SK-N-SH treated with all-trans-retinoic acid at 6 μM for 48 hours (cell line): ENCODE data around the gene PNPLA6.

ENCODE experiments used
- ATAC-seq: fragments of 200-7000 bp; cut with Tn5 transposase; 3 replicates; pipeline ENCODE4 v1.9.1; 2020; ENCODE audit warnings: mild to moderate bottlenecking, moderate library complexity
- ARNTL ChIP-seq: fragments of 450-650 bp; formaldehyde crosslinking; IDR thresholded peaks from 2 replicates; pipeline ENCODE4 v1.5.0; 2020; ENCODE audit warnings: low read depth, mild to moderate bottlenecking, moderate library complexity, borderline replicate concordance
- BACH2 ChIP-seq: fragments of 250-450 bp; sonication (Bioruptor Pico); IDR thresholded peaks from 2 replicates; pipeline ENCODE4 v1.9.0; 2021; ENCODE audit warnings: mild to moderate bottlenecking, borderline replicate concordance
- CREB5 ChIP-seq: fragments of 250-450 bp; sonication (Bioruptor Pico); IDR thresholded peaks from 2 replicates; pipeline ENCODE4 v1.5.1; 2020; ENCODE audit warnings: low read depth, mild to moderate bottlenecking, moderate library complexity
- CSDC2 ChIP-seq: fragments of 250-450 bp; sonication (Bioruptor Pico); IDR thresholded peaks from 2 replicates; pipeline ENCODE4 v1.5.0; 2020; ENCODE audit warnings: mild to moderate bottlenecking, moderate library complexity
- CSRNP3 ChIP-seq: fragments of 250-450 bp; sonication (Bioruptor Pico); IDR thresholded peaks from 2 replicates; pipeline ENCODE4 v1.5.1; 2021; ENCODE audit warnings: mild to moderate bottlenecking, moderate library complexity
- ESRRG ChIP-seq: fragments of 250-450 bp; sonication (Bioruptor Pico); IDR thresholded peaks from 2 replicates; pipeline ENCODE4 v1.6.1; 2021; ENCODE audit warnings: mild to moderate bottlenecking
- GLIS3 ChIP-seq: fragments of 250-450 bp; sonication (Bioruptor Pico); IDR thresholded peaks from 2 replicates; pipeline ENCODE4 v1.5.0; 2020; ENCODE audit warnings: mild to moderate bottlenecking, moderate library complexity
- ISL1 ChIP-seq: fragments of 250-450 bp; sonication (Bioruptor Pico); IDR thresholded peaks from 2 replicates; pipeline ENCODE4 v2.1.2; 2022; ENCODE audit warnings: mild to moderate bottlenecking, moderate library complexity
- OSR1 ChIP-seq: fragments of 250-450 bp; sonication (Bioruptor Pico); IDR thresholded peaks from 2 replicates; pipeline ENCODE4 v1.8.0; 2022; ENCODE audit warnings: moderate library complexity, mild to moderate bottlenecking, inconsistent platforms
- POU6F1 ChIP-seq: fragments of 250-450 bp; sonication (Bioruptor Pico); IDR thresholded peaks from 2 replicates; pipeline ENCODE4 v1.8.0; 2021; ENCODE audit warnings: low read depth, mild to moderate bottlenecking, moderate library complexity, borderline replicate concordance
- PPARA ChIP-seq: fragments of 250-450 bp; sonication (Bioruptor Pico); IDR thresholded peaks from 2 replicates; pipeline ENCODE4 v1.5.0; 2020; ENCODE audit warnings: mild to moderate bottlenecking, borderline replicate concordance
- SNAI2 ChIP-seq: fragments of 250-450 bp; sonication (Bioruptor Pico); IDR thresholded peaks from 2 replicates; pipeline ENCODE4 v1.5.0; 2020; ENCODE audit warnings: mild to moderate bottlenecking, moderate library complexity
- TCF4 ChIP-seq: fragments of 250-450 bp; sonication (Bioruptor Pico); IDR thresholded peaks from 2 replicates; pipeline ENCODE4 v1.8.0; 2021; ENCODE audit warnings: mild to moderate bottlenecking, moderate library complexity, borderline replicate concordance
- TOX ChIP-seq: fragments of 250-450 bp; sonication (Bioruptor Pico); IDR thresholded peaks from 2 replicates; pipeline ENCODE4 v1.8.0; 2021; ENCODE audit warnings: mild to moderate bottlenecking, moderate library complexity, borderline replicate concordance
- TSHZ2 ChIP-seq: fragments of 250-450 bp; sonication (Bioruptor Pico); IDR thresholded peaks from 2 replicates; pipeline ENCODE4 v1.5.0; 2020; ENCODE audit warnings: mild to moderate bottlenecking, moderate library complexity
- ZC3H10 ChIP-seq: fragments of 250-450 bp; sonication (Bioruptor Pico); IDR thresholded peaks from 2 replicates; pipeline ENCODE4 v1.5.1; 2021; ENCODE audit warnings: mild to moderate bottlenecking, moderate library complexity
- ZFP3 ChIP-seq: fragments of 250-450 bp; sonication (Bioruptor Pico); IDR thresholded peaks from 2 replicates; pipeline ENCODE4 v1.5.0; 2020; ENCODE audit warnings: mild to moderate bottlenecking, moderate library complexity
- ZNF565 ChIP-seq: fragments of 450-650 bp; formaldehyde crosslinking; conservative IDR thresholded peaks from 2 replicates; pipeline ENCODE4 v1.5.0; 2020; ENCODE audit warnings: low read depth, mild to moderate bottlenecking, moderate library complexity
- ZNF70 ChIP-seq: fragments of 450-650 bp; formaldehyde crosslinking; IDR thresholded peaks from 2 replicates; pipeline ENCODE4 v1.5.0; 2020; ENCODE audit warnings: mild to moderate bottlenecking, moderate library complexity
- ZNF8 ChIP-seq: fragments of 450-650 bp; formaldehyde crosslinking; IDR thresholded peaks from 2 replicates; pipeline ENCODE4 v1.5.0; 2020; ENCODE audit warnings: mild to moderate bottlenecking, moderate library complexity

Gene PNPLA6

GRCh38 chr19:7603919-7604318 is 68.4 kb downstream of the PNPLA6 start:
- TF ChIP-seq GLIS3: no peak
- no peak for TF ChIP-seq CREB5 (CRISPR knock-in tag)
- TF ChIP-seq TCF4: no peak
- TF ChIP-seq TOX: no peak
- no peak for TF ChIP-seq TSHZ2 (CRISPR knock-in tag)
- no peak for TF ChIP-seq ZFP3 (CRISPR knock-in tag)
- no peak for TF ChIP-seq PPARA (CRISPR knock-in tag)
- no peak for TF ChIP-seq ESRRG (CRISPR knock-in tag)
- no peak for TF ChIP-seq ZNF565 (CRISPR knock-in tag)
- no peak for TF ChIP-seq ARNTL
- ATAC-seq: no peak

- ATAC-seq: peak; percentile 69
- no peak for TF ChIP-seq SNAI2 (CRISPR knock-in tag)
- no peak for TF ChIP-seq POU6F1 (CRISPR knock-in tag)
- no peak for TF ChIP-seq TSHZ2 (CRISPR knock-in tag)
- TF ChIP-seq PPARA (CRISPR knock-in tag): no peak
- TF ChIP-seq TOX: no peak
- TF ChIP-seq CSRNP3 (CRISPR knock-in tag): no peak
- TF ChIP-seq ZFP3 (CRISPR knock-in tag): no peak
- no peak for TF ChIP-seq ZC3H10
- no peak for TF ChIP-seq ISL1 (CRISPR knock-in tag)
- no peak for TF ChIP-seq CSDC2 (CRISPR knock-in tag)
- no peak for TF ChIP-seq GLIS3
- TF ChIP-seq ZNF70 (CRISPR knock-in tag): no peak
- no peak for TF ChIP-seq TCF4
Measured at GRCh38 chr19:7605490-7606222, 70.1 kb downstream of the PNPLA6 start.

- TF ChIP-seq BACH2: no peak
- no peak for TF ChIP-seq ZC3H10
- no peak for TF ChIP-seq ESRRG (CRISPR knock-in tag)
- no peak for TF ChIP-seq ZNF8 (CRISPR knock-in tag)
- TF ChIP-seq SNAI2 (CRISPR knock-in tag): no peak
- no peak for TF ChIP-seq OSR1 (CRISPR knock-in tag)
- TF ChIP-seq ARNTL: no peak
- TF ChIP-seq GLIS3: no peak
- TF ChIP-seq, all 23 proteins: peak for 0
- no peak for ATAC-seq
Measured at GRCh38 chr19:7606289-7606688, 70.8 kb downstream of the PNPLA6 start.
